Adrenal gland (tissue), 12 donors: ENCODE results near the gene ZNF571. TPM values are rescaled to one million over a fixed set of nuclear protein-coding genes. Genes with fewer than 3 reads are reported as not detected.

Experiments
- DNase-seq, 7 donors: peaks; one replicate each; pipeline ENCODE4 v3.0.0-alpha.2; 2019 to 2020
- H3K27ac ChIP-seq, 5 donors: fragments of 200-600 bp; sonication (generic) in 4 of 5; 1 replicate in 3 of 5; 2 replicates in 2 of 5; pipeline versions ENCODE4 v1.5.1 to v1.8.0; 2016 to 2020; ENCODE audit warnings: mild to moderate bottlenecking in 1 of 5
- H3K27me3 ChIP-seq: fragments of 200-600 bp; 2 replicates; pipeline ENCODE4 v1.8.0; 2021
- H3K36me3 ChIP-seq, 2 donors: fragments of 200-600 bp; replicated peaks in 1 of 2; 1 replicate in 1 of 2; 2 replicates in 1 of 2; pipeline versions ENCODE4 v1.5.1 to v1.8.0; 2018 to 2022
- H3K4me1 ChIP-seq, 2 donors: fragments of 200-600 bp; replicated peaks in 1 of 2; 1 replicate in 1 of 2; 2 replicates in 1 of 2; pipeline versions ENCODE4 v1.5.1 to v1.8.0; 2018 to 2021
- H3K4me3 ChIP-seq, 4 donors: fragments of 200-600 bp; sonication (generic) in 3 of 4; one replicate each; pipeline ENCODE4 v1.5.1; 2016 to 2018
- H3K9me3 ChIP-seq, 3 donors: fragments of 200-600 bp; sonication (generic) in 1 of 3; replicated peaks in 1 of 3; 1 replicate in 2 of 3; 2 replicates in 1 of 3; pipeline versions ENCODE4 v1.5.1 to v1.8.0; 2016 to 2021
- POLR2A ChIP-seq, 2 donors: fragments of 450-650 bp; IDR thresholded peaks; one replicate each; pipeline ENCODE4 v1.6.1; 2017; ENCODE audit warnings: antibody characterized with exemption in 2 of 2, mild to moderate bottlenecking in 2 of 2, moderate library complexity in 1 of 2
- WGBS, 4 donors: extraction: QIAGEN DNeasy Blood & Tissue Kit in 2 of 4; methylation state at CpG; one replicate each; pipeline versions ENCODE4 v1.1.5 to v1.1.7; 2013 to 2017; 5-methylcytosine and 5-hydroxymethylcytosine counted together
- intact Hi-C, 2 donors: fragments of 100-400 bp; cut with DNase I; formaldehyde crosslinking; loops; one replicate each; pipeline versions ENCODE4 v1.14.1 to v1.15.0; 2022 to 2023
- polyA plus RNA-seq, 3 donors: library from polyadenylated mRNA; stranded (reverse); fragments of 200-250 nt in 2 of 3; fragments of 350-450 nt in 1 of 3; fragmentation: Illumina TruSeq in 1 of 3; extraction: RNeasy Lipid Tissue Mini Kit (QIAGEN cat#74804) in 1 of 3; gene quantifications; one replicate each; pipeline ENCODE4 v1.2.3, GENCODE V29; 2013 to 2014
- total RNA-seq, 9 donors: library from RNA; depleted of rRNA in 4 of 9; stranded (reverse); fragments of >200 nt in 4 of 9; fragments of 120-200 nt in 1 of 9; fragmentation: NEBNext Ultra II Directional in 1 of 9; extraction: Animal tissue kit (Norgen Biotek cat#: 25700) in 1 of 9; gene quantifications; one replicate each; pipeline versions ENCODE4 v1.1.0 to v1.2.4, GENCODE V29; 2013 to 2023
- TF ChIP-seq, protein P1 (sequence below), 6 experiments: fragments of 450-650 bp in 4 of 6; fragments of 200-600 bp in 2 of 6; sonication (generic) in 1 of 6; IDR thresholded peaks; 1 replicate in 5 of 6; 2 replicates in 1 of 6; pipeline versions ENCODE4 v1.5.1 to v1.8.0; 2016 to 2021; ENCODE audit warnings: antibody characterized with exemption in 6 of 6, mild to moderate bottlenecking in 2 of 6, moderate library complexity in 1 of 6
- donor health status: healthy with polysubstance abuse.
- donor health status: Bipolar disorder and iron deficiency.
- donor health status: DM: yes; HTN: yes; CAD: no.
- donor health status: DM: no; HTN: no; CAD: no.
- donor health status: DM: no; HTN: no; CAD: no.
- donor health status: DM: yes; HTN: yes; CAD: no.

Gene ZNF571
- total and polyA plus RNA-seq, 12 donors = 1.9 to 11.4 (median 6.3) TPM

GRCh38 chr19:37564624-37565369, 29.8 kb downstream of the ZNF571 start:
- Histone ChIP-seq H3K4me1 (no peaks in the 10 kb centered on the region), H3K4me3 (peak overlapping the region in 1 of 4 donors; percentile 16), H3K27me3 (no peaks in the 10 kb centered on the region), H3K9me3 (peaks cover 15 to 98% (median 57%) of the 10 kb centered on the region in 3 donors), H3K36me3 (no peaks in the 10 kb centered on the region), H3K27ac (no peak overlapping the region)
- no peak for DNase-seq
- 94 to 97% (median 96%) methylated on average over 7 of the region's 7 CpGs for WGBS, 4 donors
- intact Hi-C loops = no loop called here
- TF ChIP-seq POLR2A (IDR thresholded peaks at IDR 0.05) = no peak
- TF ChIP-seq, protein P1, sequence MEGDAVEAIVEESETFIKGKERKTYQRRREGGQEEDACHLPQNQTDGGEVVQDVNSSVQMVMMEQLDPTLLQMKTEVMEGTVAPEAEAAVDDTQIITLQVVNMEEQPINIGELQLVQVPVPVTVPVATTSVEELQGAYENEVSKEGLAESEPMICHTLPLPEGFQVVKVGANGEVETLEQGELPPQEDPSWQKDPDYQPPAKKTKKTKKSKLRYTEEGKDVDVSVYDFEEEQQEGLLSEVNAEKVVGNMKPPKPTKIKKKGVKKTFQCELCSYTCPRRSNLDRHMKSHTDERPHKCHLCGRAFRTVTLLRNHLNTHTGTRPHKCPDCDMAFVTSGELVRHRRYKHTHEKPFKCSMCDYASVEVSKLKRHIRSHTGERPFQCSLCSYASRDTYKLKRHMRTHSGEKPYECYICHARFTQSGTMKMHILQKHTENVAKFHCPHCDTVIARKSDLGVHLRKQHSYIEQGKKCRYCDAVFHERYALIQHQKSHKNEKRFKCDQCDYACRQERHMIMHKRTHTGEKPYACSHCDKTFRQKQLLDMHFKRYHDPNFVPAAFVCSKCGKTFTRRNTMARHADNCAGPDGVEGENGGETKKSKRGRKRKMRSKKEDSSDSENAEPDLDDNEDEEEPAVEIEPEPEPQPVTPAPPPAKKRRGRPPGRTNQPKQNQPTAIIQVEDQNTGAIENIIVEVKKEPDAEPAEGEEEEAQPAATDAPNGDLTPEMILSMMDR (IDR thresholded peaks at IDR 0.05) = no peak

DNA sequence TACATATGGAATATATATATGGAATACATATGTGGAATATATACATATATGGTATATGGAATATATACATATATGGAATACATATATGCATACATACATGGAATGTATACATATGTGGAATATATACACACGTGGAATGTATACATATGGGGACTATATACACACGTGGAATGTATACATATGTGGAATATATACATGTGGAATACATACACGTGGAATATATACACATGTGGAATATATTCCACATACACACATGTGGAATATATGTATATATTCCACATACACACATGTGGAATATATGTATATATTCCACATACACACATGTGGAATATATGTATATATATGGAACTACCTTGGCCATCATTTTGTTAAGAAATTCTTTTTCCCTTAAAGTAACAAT, 31.1 kb downstream of the ZNF571 start:
- Histone ChIP-seq H3K27ac (no peak overlapping the region), H3K27me3 (no peaks in the 10 kb centered on the region), H3K36me3 (no peaks in the 10 kb centered on the region), H3K9me3 (peaks cover 20 to 98% (median 60%) of the 10 kb centered on the region in 3 donors), H3K4me1 (no peaks in the 10 kb centered on the region), H3K4me3 (peak overlapping the region in 1 of 4 donors; percentile 18)
- intact Hi-C loops = no loop called here
- DNase-seq = no peak
- WGBS, 4 donors = 78 to 96% (median 94%) methylated on average over 3 of the region's 3 CpGs
- TF ChIP-seq, protein P1 (IDR thresholded peaks at IDR 0.05) = no peak
- no peak for TF ChIP-seq POLR2A (IDR thresholded peaks at IDR 0.05)

DNA sequence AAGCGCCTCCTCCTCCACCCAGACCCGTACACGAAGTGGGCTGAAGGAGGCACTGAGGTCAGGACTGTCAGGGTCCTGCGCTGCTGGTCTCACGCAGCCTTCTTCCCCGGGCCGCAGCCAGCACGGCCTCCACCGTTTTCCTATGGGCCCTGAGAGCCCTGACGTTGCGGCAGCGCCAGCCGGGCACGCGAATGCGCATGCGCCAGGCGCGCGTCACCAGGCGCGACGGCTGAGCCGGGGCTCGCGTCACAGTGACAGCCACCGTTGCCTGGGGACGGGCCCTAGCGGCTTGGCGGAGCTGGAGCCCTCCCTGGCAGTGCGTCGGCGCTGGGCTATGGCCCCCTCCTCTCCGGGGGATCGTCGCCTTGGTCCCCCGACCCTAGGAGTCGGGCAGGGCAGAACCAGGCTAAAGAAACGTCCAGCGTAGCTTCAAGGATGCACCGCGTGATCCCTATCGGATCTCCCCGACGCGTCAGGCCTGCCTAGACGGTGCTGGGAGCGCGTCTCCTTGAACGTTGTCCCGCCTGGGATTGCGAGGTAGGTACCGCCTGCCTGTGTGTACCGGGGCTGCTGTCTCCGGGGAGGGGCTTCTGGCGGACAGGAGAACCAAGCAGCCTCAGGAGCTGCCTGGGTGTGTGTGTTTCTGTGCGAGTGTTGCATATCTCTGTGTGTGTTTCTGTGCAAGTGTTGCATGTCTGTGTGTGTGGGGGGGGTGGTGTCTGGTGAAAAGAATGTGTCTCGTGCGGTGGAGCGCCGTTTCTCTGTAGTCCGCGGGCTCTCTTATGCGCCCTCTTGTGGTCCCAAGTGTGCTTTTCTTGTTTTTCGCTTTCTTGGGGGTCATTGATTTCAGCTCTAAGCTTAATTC, 43.2 kb downstream of the ZNF571 start:
- peaks cover under 1 to 90% (median 7%) of the 10 kb centered on the region in 3 donors for H3K9me3 ChIP-seq
- H3K27me3 ChIP-seq = no peaks in the 10 kb centered on the region
- no peak for TF ChIP-seq POLR2A (IDR thresholded peaks at IDR 0.05)
- TF ChIP-seq, protein P1 (IDR thresholded peaks at IDR 0.05) = no peak
- WGBS, 4 donors = 3 to 11% (median 7%) methylated on average over 16 to 65 of the region's 65 CpGs
- peak overlapping the region in 1 of 4 donors; percentile 26 for H3K4me3 ChIP-seq
- no peaks in the 10 kb centered on the region for H3K36me3 ChIP-seq
- no peak for DNase-seq
- no peaks in the 10 kb centered on the region for H3K4me1 ChIP-seq
- H3K27ac ChIP-seq = no peak overlapping the region
- intact Hi-C loops = no loop called here

GRCh38 chr19:37537391-37537947, 57.1 kb downstream of the ZNF571 start:
- DNase-seq = no peak
- Histone ChIP-seq H3K36me3 (peaks cover 0 to 36% of the 10 kb centered on the region in 2 donors), H3K27me3 (no peaks in the 10 kb centered on the region), H3K9me3 (peaks cover 0 to 65% (median 10%) of the 10 kb centered on the region in 3 donors), H3K4me3 (no peak overlapping the region), H3K27ac (no peak overlapping the region), H3K4me1 (no peaks in the 10 kb centered on the region)
- intact Hi-C loops = no loop called here
- TF ChIP-seq, protein P1 (IDR thresholded peaks at IDR 0.05) = no peak
- no peak for TF ChIP-seq POLR2A (IDR thresholded peaks at IDR 0.05)
- WGBS, 4 donors = 93 to 99% (median 98%) methylated on average over 7 of the region's 7 CpGs
